Endothelial cell of umbilical vein (primary cell): Measurements from ENCODE around the gene EPS8.

Experiments
- CTCF ChIP-seq, 2 donors: IDR thresholded peaks; 1 replicate in 1 of 2; 2 replicates in 1 of 2; pipeline ENCODE4 v1.5.1; 2011; ENCODE audit warnings: low read length in 2 of 2, mild to moderate bottlenecking in 2 of 2, moderate library complexity in 2 of 2, control low read depth in 1 of 2, inconsistent platforms in 1 of 2, low read depth in 1 of 2; ENCODE audit not compliant: insufficient read depth in 1 of 2; ENCODE audit errors: extremely low read depth in 1 of 2
- EZH2 ChIP-seq: IDR thresholded peaks from 2 replicates; pipeline ENCODE4 v1.6.1; 2012; ENCODE audit warnings: borderline replicate concordance, low read depth, mild to moderate bottlenecking, moderate library complexity, low read length, inconsistent platforms; ENCODE audit not compliant: severe bottlenecking
- MAX ChIP-seq: IDR thresholded peaks from 2 replicates; pipeline ENCODE4 v1.6.1; 2011; ENCODE audit not compliant: insufficient read depth, insufficient read length
- POLR2AphosphoS5 ChIP-seq: IDR thresholded peaks from 2 replicates; pipeline ENCODE4 v1.6.1; 2012; ENCODE audit warnings: low read depth, mild to moderate bottlenecking, control low read depth, low read length, moderate library complexity; ENCODE audit not compliant: insufficient read depth

GRCh38 chr12:15783288-15783687, 5.9 kb downstream of the EPS8 start:
- TF ChIP-seq CTCF (IDR thresholded peaks at IDR 0.05; ENCODE audit: extremely low read depth in 1 of 2, insufficient read depth in 1 of 2, low read depth in 1 of 2, low read length in 2 of 2) = no peak
- TF ChIP-seq POLR2AphosphoS5 = no peak
- no peak for TF ChIP-seq EZH2
- no peak for TF ChIP-seq MAX
